GM18517 (cell line): Measurements from ENCODE around the gene ATG7.

ENCODE experiments used
- ATAC-seq: cut with Tn5 transposase; IDR thresholded peaks from one replicate; pipeline ENCODE4 v1.9.1; 2021; ENCODE audit warnings: mild to moderate bottlenecking, moderate library complexity; ENCODE audit not compliant: unreplicated experiment

ATG7 gene

GRCh38 chr3:11548721-11549131 is 276.5 kb downstream of the ATG7 start:
- no peak for ATAC-seq

GRCh38 chr3:11549580-11550140 is 277.5 kb downstream of the ATG7 start:
- ATAC-seq, result no peak

- no peak for ATAC-seq
Measured at GRCh38 chr3:11551036-11551435, 278.8 kb downstream of the ATG7 start.

GRCh38 chr3:11552289-11553264 is 280.4 kb downstream of the ATG7 start:
- no peak for ATAC-seq

GRCh38 chr3:11553436-11554235 is 281.4 kb downstream of the ATG7 start:
- ATAC-seq, result no peak

- ATAC-seq, result no peak
Measured at GRCh38 chr3:11554236-11554610, 282.0 kb downstream of the ATG7 start.

- no peak for ATAC-seq
Measured at GRCh38 chr3:11554666-11555065, 282.5 kb downstream of the ATG7 start.

GRCh38 chr3:11555211-11555782 is 283.1 kb downstream of the ATG7 start:
- ATAC-seq, result no peak

- ATAC-seq, result no peak
Measured at GRCh38 chr3:11555881-11556633, 283.9 kb downstream of the ATG7 start.

GRCh38 chr3:11556851-11557644 is 284.9 kb downstream of the ATG7 start:
- no peak for ATAC-seq

GRCh38 chr3:11558002-11558401 is 285.8 kb downstream of the ATG7 start:
- ATAC-seq, result no peak

- ATAC-seq, result no peak
Measured at GRCh38 chr3:11558411-11558903, 286.3 kb downstream of the ATG7 start.

- no peak for ATAC-seq
Measured at GRCh38 chr3:11558918-11559815, 287.0 kb downstream of the ATG7 start.

GRCh38 chr3:11559816-11560633 is 287.8 kb downstream of the ATG7 start:
- ATAC-seq, result no peak

GRCh38 chr3:11560746-11561145 is 288.5 kb downstream of the ATG7 start:
- ATAC-seq, result no peak

- no peak for ATAC-seq
Measured at GRCh38 chr3:11562277-11562881, 290.2 kb downstream of the ATG7 start.
